ENCODE results near the gene ENTPD3.
A peak's percentile ranks its signal among the peaks of the same experiment; 100 is the strongest.

Gene ENTPD3

DNA sequence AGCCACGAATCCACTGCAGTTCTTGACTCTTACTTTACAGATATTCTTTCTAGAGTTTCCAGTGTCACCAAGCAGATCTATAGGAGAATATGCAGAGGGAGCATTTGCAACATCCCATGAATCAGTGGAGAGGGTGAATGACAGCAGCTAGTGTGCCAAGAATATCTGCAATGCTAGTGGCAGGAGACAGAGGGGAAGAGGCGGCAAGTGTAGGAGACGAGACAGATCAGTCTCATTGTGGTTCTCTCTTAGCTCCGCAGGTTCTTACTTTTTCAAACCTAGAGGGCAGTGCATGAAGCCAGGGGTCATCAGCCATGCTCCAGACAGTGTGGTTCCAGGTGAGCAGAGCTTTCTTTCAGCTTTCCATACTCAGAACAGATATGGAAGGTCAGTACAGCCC is 90.7 kb downstream of the ENTPD3 start:
- TF ChIP-seq PPARA (CRISPR knock-in tag; IDR thresholded peaks at IDR 0.05; ENCODE audit: borderline replicate concordance) = no peak
- no peak for TF ChIP-seq ZC3H10 (CRISPR knock-in tag; IDR thresholded peaks at IDR 0.05)
- TF ChIP-seq TOX (CRISPR knock-in tag; IDR thresholded peaks at IDR 0.05; ENCODE audit: borderline replicate concordance) = no peak
- TF ChIP-seq ISL1 (CRISPR knock-in tag; IDR thresholded peaks at IDR 0.05) = no peak
- no peak for TF ChIP-seq ZNF8 (CRISPR knock-in tag; IDR thresholded peaks at IDR 0.05)
- ATAC-seq = peak; percentile 30

Data from SK-N-SH treated with all-trans-retinoic acid at 6 μM for 48 hours (cell line).